Common myeloid progenitor, CD34-positive (primary cell): Measurements from ENCODE around the gene SFTA2.

Experiments used
- CTCF ChIA-PET: fragments of 350-600 bp; sonication (Branson Sonifier 250); formaldehyde crosslinking; loops from one replicate; lab custom pipeline; 2021; ENCODE audit warnings: antibody characterized with exemption; lab: Charles Lee
- POLR2A ChIA-PET: fragments of 350-600 bp; sonication (Branson Sonifier 250); formaldehyde crosslinking; loops from one replicate; lab custom pipeline; 2021; ENCODE audit warnings: antibody characterized with exemption; lab: Charles Lee
- DNase-seq, 3 donors: peaks; one replicate each; pipeline versions ENCODE4 v3.0.0 to v3.0.0-alpha.2; 2013
- H3K27ac ChIP-seq, 2 experiments: 1 replicate in 1 of 2; 2 replicates in 1 of 2; pipeline ENCODE4 v1.7.0; 2013; ENCODE audit warnings: inconsistent platforms in 2 of 2, low read length in 2 of 2, mild to moderate bottlenecking in 2 of 2, low read depth in 1 of 2, moderate library complexity in 1 of 2; ENCODE audit not compliant: severe bottlenecking in 2 of 2, insufficient read depth in 1 of 2, poor library complexity in 1 of 2
- H3K27me3 ChIP-seq, 5 experiments: replicated peaks in 2 of 5; 1 replicate in 3 of 5; 2 replicates in 2 of 5; pipeline versions ENCODE4 v1.6.1 to v1.7.0; 2013; ENCODE audit warnings: low read length in 4 of 5, mild to moderate bottlenecking in 2 of 5, moderate library complexity in 2 of 5, inconsistent platforms in 1 of 5; ENCODE audit not compliant: insufficient read depth in 5 of 5, control insufficient read depth in 4 of 5
- H3K36me3 ChIP-seq, 4 experiments: 1 replicate in 2 of 4; 2 replicates in 2 of 4; pipeline versions ENCODE4 v1.6.1 to v1.7.0; 2013; ENCODE audit warnings: low read length in 3 of 4, control low read depth in 1 of 4, mild to moderate bottlenecking in 1 of 4; ENCODE audit not compliant: control insufficient read depth in 4 of 4, insufficient read depth in 4 of 4
- H3K4me1 ChIP-seq, 4 experiments: 1 replicate in 3 of 4; 2 replicates in 1 of 4; pipeline versions ENCODE4 v1.6.1 to v1.7.1; 2013; ENCODE audit warnings: low read length in 3 of 4, mild to moderate bottlenecking in 3 of 4, control low read depth in 1 of 4, inconsistent platforms in 1 of 4, moderate library complexity in 1 of 4; ENCODE audit not compliant: control insufficient read depth in 4 of 4, insufficient read depth in 4 of 4; ENCODE audit errors: control extremely low read depth in 1 of 4
- H3K4me3 ChIP-seq, 7 experiments: 1 replicate in 4 of 7; 2 replicates in 3 of 7; pipeline versions ENCODE4 v1.5.1 to v1.7.0; 2013; ENCODE audit warnings: mild to moderate bottlenecking in 7 of 7, low read length in 6 of 7, moderate library complexity in 6 of 7, inconsistent platforms in 2 of 7, low read depth in 2 of 7, control low read depth in 1 of 7; ENCODE audit not compliant: insufficient read depth in 4 of 7, control insufficient read depth in 1 of 7; ENCODE audit errors: extremely low read depth in 1 of 7
- H3K9me3 ChIP-seq, 5 experiments: 1 replicate in 4 of 5; 2 replicates in 1 of 5; pipeline versions ENCODE4 v1.6.1 to v1.7.1; 2013; ENCODE audit warnings: low read length in 4 of 5, mild to moderate bottlenecking in 2 of 5, inconsistent platforms in 1 of 5, low read depth in 1 of 5, moderate library complexity in 1 of 5; ENCODE audit not compliant: control insufficient read depth in 4 of 5, insufficient read depth in 2 of 5; ENCODE audit errors: control extremely low read depth in 1 of 5
- WGBS: methylation state at CpG from one replicate; pipeline ENCODE4 v1.1.5; 2013; ENCODE audit not compliant: insufficient coverage; 5-methylcytosine and 5-hydroxymethylcytosine counted together

Gene SFTA2

DNA sequence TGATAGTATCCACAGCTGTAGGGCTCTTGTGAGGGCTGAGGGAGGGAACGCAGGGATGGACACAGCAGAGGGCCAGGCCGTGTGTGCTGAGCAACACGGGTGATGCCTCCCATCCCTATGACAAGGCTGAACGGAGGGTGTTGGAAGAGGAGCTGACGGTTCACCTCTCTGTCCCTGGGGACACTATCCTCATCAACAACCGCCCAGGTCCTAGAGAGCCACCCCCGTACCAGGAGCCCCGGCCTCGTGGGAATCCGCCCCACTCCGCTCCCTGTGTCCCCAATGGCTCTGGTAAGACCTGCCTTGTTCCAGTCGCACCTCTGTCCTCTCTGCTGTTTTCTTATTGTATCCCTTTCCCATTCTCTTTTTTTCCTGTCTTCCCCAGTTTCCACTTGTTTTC is 37.6 kb downstream of the SFTA2 start:
- ChIA-PET CTCF (interaction anchor here (0.6 to 1.1 kb wide), 2 partner anchors 21 to 65 kb away, joined by 3 read pairs; no protein-coding TSS in a partner anchor), POLR2A (no interaction called here)
- H3K27ac ChIP-seq = no peak overlapping the region
- WGBS = 97% methylated on average over 7 of the region's 12 CpGs
- peaks cover 0 to 2% (median 0%) of the 10 kb centered on the region in 4 experiments for H3K36me3 ChIP-seq
- peaks cover 0 to 5% (median 0%) of the 10 kb centered on the region in 5 experiments for H3K27me3 ChIP-seq
- H3K4me1 ChIP-seq = no peaks in the 10 kb centered on the region
- no peaks in the 10 kb centered on the region for H3K9me3 ChIP-seq
- no peak overlapping the region for H3K4me3 ChIP-seq
- DNase-seq = no peak

- ChIA-PET POLR2A (no interaction called here), CTCF (interaction anchor here (1.1 kb wide), 1 partner anchor 22 kb away, joined by 3 read pairs; no protein-coding TSS in a partner anchor)
- H3K4me1 ChIP-seq = no peaks in the 10 kb centered on the region
- H3K36me3 ChIP-seq = peaks cover 0 to under 1% (median 0%) of the 10 kb centered on the region in 4 experiments
- peaks cover 0 to 5% (median 0%) of the 10 kb centered on the region in 5 experiments for H3K27me3 ChIP-seq
- WGBS = 100% methylated on average over 5 of the region's 8 CpGs
- no peaks in the 10 kb centered on the region for H3K9me3 ChIP-seq
- no peak for DNase-seq
- no peak overlapping the region for H3K4me3 ChIP-seq
- H3K27ac ChIP-seq = no peak overlapping the region
Measured at GRCh38 chr6:30893666-30894065, 38.3 kb downstream of the SFTA2 start.

- H3K4me3 ChIP-seq = no peak overlapping the region
- H3K27ac ChIP-seq = no peak overlapping the region
- CTCF ChIA-PET = no interaction called here
- POLR2A ChIA-PET = no interaction called here
- no peaks in the 10 kb centered on the region for H3K9me3 ChIP-seq
- no peak for DNase-seq
- H3K36me3 ChIP-seq = no peaks in the 10 kb centered on the region
- H3K4me1 ChIP-seq = no peaks in the 10 kb centered on the region
- 96% methylated on average over 13 of the region's 16 CpGs for WGBS
- H3K27me3 ChIP-seq = peaks cover 0 to 5% (median 0%) of the 10 kb centered on the region in 5 experiments
Measured at GRCh38 chr6:30893001-30893591, 38.9 kb downstream of the SFTA2 start.

DNA sequence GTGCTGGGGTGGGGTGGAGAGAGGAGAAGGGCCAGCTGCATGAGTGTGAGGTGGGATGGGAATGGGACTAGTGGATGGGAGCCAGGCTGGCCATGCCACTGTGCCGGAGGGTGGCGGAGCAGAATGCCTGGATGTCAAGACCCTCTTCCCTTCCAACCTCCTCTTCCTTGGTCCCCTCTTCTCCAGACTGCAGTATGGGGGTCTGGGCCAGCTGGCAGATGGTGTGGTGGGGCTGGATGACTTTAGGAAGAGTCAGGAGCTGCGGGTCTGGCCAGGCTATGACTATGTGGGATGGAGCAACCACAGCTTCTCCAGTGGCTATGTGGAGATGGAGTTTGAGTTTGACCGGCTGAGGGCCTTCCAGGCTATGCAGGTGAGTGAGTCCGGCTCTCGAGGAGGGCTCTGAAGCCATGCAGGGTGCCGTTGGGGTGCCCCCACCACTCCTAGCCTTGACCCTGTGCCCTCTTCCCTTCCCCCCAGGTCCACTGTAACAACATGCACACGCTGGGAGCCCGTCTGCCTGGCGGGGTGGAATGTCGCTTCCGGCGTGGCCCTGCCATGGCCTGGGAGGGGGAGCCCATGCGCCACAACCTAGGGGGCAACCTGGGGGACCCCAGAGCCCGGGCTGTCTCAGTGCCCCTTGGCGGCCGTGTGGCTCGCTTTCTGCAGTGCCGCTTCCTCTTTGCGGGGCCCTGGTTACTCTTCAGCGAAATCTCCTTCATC is 40.0 kb downstream of the SFTA2 start:
- no peaks in the 10 kb centered on the region for H3K4me1 ChIP-seq
- 83% methylated on average over 17 of the region's 21 CpGs for WGBS
- no peak for DNase-seq
- no peaks in the 10 kb centered on the region for H3K9me3 ChIP-seq
- POLR2A ChIA-PET = no interaction called here
- peaks cover 0 to 5% (median 0%) of the 10 kb centered on the region in 5 experiments for H3K27me3 ChIP-seq
- CTCF ChIA-PET = interaction anchor here (0.7 to 1.0 kb wide), 2 partner anchors 13 to 70 kb away, joined by 3 read pairs; no protein-coding TSS in a partner anchor
- no peak overlapping the region for H3K4me3 ChIP-seq
- no peaks in the 10 kb centered on the region for H3K36me3 ChIP-seq
- no peak overlapping the region for H3K27ac ChIP-seq

DNA sequence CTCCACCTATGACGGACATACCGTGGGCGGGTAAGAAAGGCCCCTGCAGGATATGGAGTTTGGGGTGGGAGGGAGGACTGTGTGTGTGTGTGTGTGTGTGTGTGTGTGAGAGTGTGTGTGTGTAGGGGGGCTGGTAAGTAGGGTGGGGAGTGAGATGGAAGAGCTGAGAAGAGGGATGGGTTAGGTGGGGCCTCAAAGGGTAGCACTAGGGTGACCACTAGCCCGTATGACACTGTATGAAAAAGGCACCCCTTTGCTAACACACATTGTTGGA is 40.6 kb downstream of the SFTA2 start:
- DNase-seq = no peak
- CTCF ChIA-PET = interaction anchor here (0.7 to 1.7 kb wide), 4 partner anchors 12 to 196 kb away, joined by 3 to 7 read pairs (median 4); no protein-coding TSS in a partner anchor
- no peaks in the 10 kb centered on the region for H3K4me1 ChIP-seq
- POLR2A ChIA-PET = interaction anchor here (0.7 kb wide), 1 partner anchor 9 kb away, joined by 4 read pairs; no protein-coding TSS in a partner anchor
- H3K27me3 ChIP-seq = peaks cover 0 to 5% (median 0%) of the 10 kb centered on the region in 5 experiments
- no peaks in the 10 kb centered on the region for H3K9me3 ChIP-seq
- no peak overlapping the region for H3K4me3 ChIP-seq
- no peak overlapping the region for H3K27ac ChIP-seq
- 100% methylated on average over 1 of the region's 4 CpGs for WGBS
- H3K36me3 ChIP-seq = no peaks in the 10 kb centered on the region

DNA sequence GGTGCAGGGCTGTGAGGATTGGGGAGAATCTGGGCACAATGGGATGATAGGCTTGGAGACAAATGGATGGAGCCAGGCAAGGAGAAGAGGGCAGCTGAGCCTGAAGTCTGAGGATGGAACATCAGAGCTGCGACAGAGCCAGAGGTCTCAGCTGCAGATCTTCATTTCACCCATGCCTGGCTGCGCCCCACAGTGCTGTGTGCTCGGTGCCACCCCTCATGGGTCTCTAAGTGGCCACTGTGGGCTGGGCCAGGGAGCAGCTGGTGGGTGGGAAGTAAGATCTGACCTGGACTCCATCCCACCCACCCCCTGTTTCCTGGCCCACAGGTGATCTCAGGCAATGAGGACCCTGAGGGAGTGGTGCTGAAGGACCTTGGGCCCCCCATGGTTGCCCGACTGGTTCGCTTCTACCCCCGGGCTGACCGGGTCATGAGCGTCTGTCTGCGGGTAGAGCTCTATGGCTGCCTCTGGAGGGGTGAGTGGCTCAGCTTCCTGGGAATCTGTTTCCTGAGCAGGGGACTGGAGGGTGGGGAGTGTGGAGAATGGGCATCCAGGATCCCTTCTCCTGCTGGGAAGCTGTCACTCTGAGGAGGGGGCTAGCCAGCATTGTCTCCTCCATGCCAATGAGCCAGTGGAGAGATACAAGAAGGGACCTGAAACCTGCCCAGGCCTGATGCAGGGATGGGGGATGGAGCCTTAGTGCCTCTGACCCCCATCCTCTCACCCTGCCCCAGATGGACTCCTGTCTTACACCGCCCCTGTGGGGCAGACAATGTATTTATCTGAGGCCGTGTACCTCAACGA is 41.1 kb downstream of the SFTA2 start:
- Histone ChIP-seq H3K36me3 (no peaks in the 10 kb centered on the region), H3K4me3 (no peak overlapping the region), H3K27ac (no peak overlapping the region), H3K9me3 (no peaks in the 10 kb centered on the region), H3K27me3 (peaks cover 0 to 8% (median 3%) of the 10 kb centered on the region in 5 experiments), H3K4me1 (no peaks in the 10 kb centered on the region)
- WGBS = 89% methylated on average over 8 of the region's 12 CpGs
- ChIA-PET POLR2A (interaction anchor here (0.6 to 0.7 kb wide), 3 partner anchors 8 to 371 kb away, joined by 4 to 5 read pairs (median 5); no protein-coding TSS in a partner anchor), CTCF (interaction anchor here (1.0 to 1.8 kb wide), 6 partner anchors 12 to 196 kb away, joined by 3 to 7 read pairs (median 5); no protein-coding TSS in a partner anchor)
- no peak for DNase-seq
